AML-193 (cell line): ENCODE data around the gene CFAP410.

Experiments
- DNase-seq, 2 experiments: peaks; one replicate each; lab custom pipeline; 2025; lab: John Stamatoyannopoulos, UW

The CFAP410 gene

GRCh38 chr21:44338971-44339910 is at the start of gene CFAP410:
CFAP410 (minus strand) TSS chr21:44339390; CDS start chr21:44339194, 196 bp downstream.
- DNase-seq: peak; percentile 83 to 86

DNA sequence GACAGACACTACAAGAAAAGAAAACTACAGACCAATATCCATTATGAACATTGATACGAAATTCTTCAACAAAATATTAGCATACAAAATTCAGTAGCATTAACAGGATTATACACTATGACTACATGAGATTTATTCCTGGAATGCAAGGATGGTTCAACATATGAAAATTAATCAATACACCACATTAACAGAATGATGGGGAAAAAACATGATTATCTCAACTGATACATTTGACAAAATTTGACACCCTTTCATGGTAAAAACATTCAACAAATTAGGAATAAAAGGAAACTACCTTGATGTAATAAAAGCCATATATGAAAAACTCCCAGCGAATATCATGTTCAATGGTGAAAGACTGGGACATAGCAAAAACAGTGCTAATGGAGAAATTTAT is 45.8 kb upstream of the CFAP410 start:
- no peak for DNase-seq

DNA sequence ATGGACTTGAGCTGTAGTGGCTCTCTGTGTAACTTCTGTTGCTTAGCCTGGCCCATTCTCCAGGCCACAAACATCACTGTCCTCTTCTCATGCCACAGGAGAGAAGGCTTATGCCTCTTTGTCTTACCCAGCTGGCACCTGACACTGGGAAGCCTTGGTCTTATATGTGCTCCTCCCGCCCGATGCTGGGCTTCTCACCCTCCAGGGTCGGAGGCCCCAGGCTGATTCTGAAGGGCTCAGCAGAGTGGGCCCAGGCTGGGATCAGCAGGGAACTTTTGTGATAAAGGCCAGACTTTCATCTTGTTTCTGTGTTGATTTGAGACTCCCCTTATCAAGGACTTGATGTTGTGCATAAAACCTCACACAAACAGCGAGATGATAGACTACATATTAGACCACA is 44.0 kb upstream of the CFAP410 start:
- no peak for DNase-seq

DNA sequence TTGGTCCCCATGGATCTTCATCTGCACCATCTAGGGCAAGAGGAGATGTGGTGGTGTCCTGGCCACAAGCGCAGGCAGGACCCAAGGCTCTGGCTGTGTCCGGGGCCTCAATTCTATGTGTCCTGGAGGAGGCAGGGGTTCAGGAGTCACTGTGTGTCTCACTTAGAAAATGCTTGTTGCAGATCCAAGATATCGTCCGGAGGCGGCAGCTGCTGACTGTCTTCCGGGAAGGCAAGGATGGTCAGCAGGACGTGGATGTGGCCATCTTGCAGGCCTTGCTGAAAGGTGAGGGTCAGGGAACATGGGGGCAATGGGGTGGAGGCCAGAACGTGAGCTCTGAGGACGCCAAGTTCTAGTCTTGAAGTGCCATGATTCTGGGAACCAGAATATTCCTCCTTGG is 43.3 kb upstream of the CFAP410 start:
- DNase-seq: no peak

DNA sequence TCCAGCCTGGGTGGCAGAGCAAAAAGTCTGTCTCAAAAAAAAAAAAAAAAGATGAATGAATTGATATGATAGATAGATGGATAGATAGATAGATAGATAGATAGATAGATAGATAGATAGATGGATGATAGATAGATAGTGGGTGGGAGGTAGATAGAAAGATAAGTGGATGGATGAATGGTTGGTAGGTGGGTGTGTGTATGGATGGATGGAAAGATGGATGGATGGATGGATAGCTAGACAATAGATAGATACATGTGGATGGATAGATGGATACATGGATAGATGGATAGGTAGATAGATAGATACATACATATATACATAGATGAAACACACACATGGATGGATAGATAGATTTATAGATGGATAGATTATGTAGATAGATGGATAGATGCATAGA is 42.7 kb upstream of the CFAP410 start:
- no peak for DNase-seq

- no peak for DNase-seq
Measured at GRCh38 chr21:44380876-44381275, 41.7 kb upstream of the CFAP410 start.

GRCh38 chr21:44379991-44380865 is 41.0 kb upstream of the CFAP410 start:
- DNase-seq: no peak

- DNase-seq: no peak
Measured at GRCh38 chr21:44379515-44379848, 40.3 kb upstream of the CFAP410 start.

DNA sequence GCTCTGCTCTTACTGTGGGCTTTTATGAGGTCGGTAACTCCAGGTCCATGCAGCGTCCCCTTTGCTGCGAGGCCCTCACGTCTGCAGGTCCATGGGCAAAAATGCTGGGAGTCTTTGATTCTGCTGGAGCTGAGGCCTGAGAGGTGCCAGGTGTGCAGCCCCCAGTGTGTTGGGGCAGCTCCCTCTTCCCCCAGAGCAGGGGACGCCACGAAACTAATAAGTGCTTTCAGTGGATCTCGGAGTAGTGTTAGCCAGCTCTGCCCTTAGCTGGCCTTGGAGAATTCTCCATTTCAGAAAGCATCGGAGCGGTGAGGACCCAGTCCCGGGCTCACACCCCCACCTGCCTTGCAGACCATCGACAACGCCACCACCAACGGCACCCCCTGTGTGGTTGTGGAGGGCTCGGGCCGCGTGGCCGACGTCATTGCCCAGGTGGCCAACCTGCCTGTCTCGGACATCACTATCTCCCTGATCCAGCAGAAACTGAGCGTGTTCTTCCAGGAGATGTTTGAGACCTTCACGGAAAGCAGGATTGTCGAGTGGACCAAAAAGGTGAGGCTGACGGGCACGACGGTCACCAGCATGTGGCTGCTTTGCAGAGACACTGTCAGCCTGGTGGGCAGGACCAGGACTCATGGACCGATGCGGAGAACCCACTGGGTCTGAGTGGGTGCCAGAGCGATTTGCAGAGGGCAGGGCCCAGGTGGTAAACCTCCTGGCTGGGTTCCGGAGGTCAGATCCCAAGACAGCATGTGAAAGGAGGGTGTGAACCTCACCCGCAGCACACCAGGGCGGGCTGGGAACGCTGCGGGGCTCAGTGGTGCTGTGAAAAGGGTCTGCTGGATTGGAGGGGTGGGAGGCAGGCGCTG is 39.7 kb upstream of the CFAP410 start:
- DNase-seq: no peak

GRCh38 chr21:44377922-44378645 is 38.9 kb upstream of the CFAP410 start:
- no peak for DNase-seq

DNA sequence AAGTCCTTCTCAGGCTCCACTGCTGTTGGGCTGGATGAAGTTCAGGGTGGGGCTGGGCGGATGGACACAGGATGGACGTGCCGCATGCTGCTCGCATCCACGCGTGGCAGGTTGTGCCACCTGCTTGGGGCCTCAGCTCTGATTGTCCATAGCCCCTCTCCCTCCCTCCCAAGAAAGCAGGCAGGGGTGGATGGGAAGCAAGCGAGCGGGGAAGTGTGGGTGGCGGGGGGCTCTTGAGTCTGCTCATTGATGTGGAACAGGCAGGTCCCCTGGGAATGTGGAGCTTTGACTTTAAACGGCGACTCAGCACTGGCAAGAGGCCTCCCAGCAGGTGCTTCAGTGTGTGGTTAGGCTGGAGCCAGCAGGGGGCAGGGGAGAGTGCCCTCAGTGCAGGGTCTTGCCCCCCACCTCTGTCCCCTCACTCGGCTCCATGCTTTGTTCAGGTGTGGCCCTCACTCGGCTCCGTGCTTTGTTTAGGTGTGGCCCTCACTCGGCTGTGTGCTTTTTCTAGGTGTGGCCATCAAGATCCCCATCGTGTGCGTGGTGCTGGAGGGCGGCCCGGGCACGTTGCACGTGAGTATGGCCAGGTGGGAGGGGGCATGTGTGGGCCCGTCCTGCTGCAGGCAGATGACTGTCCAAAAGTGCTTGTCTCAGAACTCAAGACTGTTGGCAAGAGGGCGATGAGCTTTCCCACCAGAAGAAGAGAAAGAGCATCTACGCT is 38.2 kb upstream of the CFAP410 start:
- no peak for DNase-seq

DNA sequence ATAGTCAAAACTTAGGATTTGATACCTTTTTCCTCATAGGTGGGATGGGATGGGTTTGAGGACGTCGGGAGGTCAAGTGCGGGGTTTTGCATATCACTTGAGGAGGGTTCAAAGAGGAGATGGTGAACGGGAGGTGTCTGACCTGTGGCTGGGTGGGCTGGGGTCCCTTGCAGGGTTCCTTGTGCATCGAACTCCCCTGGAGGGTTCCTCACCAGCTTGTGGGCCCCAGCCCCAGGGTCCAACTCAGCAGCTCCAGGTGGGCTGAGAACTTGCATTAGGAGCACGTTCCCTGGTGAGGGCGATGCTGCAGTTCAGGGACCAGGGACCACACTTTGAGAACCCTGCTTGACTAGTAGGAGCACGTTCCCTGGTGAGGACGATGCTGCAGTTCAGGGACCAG is 37.4 kb upstream of the CFAP410 start:
- DNase-seq: no peak

DNA sequence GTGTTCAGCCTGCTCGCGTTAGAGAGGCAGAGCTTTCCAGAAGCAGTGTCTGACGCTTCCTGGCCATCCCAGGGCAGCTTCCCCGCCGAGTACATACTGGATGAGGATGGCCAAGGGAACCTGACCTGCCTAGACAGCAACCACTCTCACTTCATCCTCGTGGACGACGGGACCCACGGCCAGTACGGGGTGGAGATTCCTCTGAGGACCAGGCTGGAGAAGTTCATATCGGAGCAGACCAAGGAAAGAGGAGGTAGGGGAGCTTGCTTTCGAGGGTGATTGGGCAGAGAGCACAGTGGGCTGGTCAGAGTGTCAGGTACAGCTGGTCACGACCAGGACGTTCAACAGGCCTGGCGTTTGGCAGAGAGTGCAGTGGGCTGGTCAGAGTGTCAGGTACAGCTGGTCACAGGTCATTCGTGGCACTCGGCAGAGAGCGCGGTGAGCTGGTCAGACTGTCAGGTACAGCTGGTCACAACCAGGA is 36.6 kb upstream of the CFAP410 start:
- no peak for DNase-seq

- peak; percentile 52 to 64 for DNase-seq
Measured at GRCh38 chr21:44375281-44375651, 36.1 kb upstream of the CFAP410 start.

- DNase-seq: no peak
Measured at GRCh38 chr21:44374601-44375280, 35.6 kb upstream of the CFAP410 start.

GRCh38 chr21:44372616-44373015 is 33.4 kb upstream of the CFAP410 start:
- DNase-seq: no peak

DNA sequence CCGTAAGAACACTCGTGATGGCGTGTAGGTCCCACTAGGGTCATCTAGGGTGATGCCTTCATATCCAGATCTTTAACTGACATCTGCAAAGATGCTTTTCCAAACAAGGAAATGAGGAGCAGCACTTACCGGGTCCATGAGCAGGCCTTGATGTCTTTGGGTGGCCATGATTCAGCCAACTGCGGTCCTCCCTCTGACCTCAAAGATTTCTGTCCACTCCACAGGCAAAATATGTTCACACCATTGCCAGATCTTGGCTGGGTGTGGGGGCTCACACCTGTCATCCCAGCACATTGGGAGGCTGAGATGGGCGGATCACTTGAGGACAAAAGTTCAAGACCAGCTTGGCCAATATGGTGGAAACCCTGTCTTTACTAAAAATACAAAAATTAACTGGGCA is 32.4 kb upstream of the CFAP410 start:
- DNase-seq: no peak

DNA sequence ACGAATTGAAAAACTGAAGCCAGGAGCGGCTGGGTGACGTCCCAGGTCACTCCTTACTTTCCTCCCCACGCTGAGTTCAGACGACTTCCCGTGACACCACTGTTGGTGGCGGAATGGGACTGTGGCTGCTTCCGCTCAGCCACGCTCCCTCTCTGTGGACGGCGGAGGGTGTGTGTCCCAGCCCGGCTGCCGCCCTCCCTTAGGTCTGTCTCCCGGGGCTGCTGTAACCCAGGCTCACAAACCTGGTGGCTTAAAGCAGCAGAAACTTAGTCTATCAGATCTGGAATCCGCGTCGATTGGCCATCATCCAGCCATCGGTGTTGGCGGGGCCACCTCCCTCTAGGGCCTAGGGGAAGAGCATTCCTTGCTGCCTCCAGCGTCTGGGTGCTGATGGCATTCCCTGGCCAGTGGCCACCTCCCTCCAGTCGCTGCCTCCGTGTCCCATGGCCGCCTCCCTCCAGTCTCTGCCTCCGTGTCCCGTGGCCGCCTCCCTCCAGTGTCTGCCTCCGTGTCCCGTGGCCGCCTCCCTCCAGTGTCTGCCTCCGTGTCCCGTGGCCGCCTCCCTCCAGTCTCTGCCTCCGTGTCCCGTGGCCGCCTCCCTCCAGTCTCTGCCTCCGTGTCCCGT is 31.7 kb upstream of the CFAP410 start:
- no peak for DNase-seq

- no peak for DNase-seq
Measured at GRCh38 chr21:44370027-44370735, 31.0 kb upstream of the CFAP410 start.
